H1 (cell line): ENCODE measurements around the gene ZNF423. TPM values are rescaled to one million over a fixed set of nuclear protein-coding genes. Genes with fewer than 3 reads are reported as not detected.

Experiments
- CHD7 ChIP-seq: fragments of 300-600 bp; sonication (generic); IDR thresholded peaks from 2 replicates; pipeline ENCODE4 v1.7.1; 2012; ENCODE audit warnings: low read length, moderate library complexity, mild to moderate bottlenecking, inconsistent platforms; ENCODE audit not compliant: insufficient replicate concordance
- KDM4A ChIP-seq: IDR thresholded peaks from one replicate; pipeline ENCODE4 v1.7.1; 2012; ENCODE audit warnings: low read depth, mild to moderate bottlenecking, moderate library complexity, low read length, inconsistent platforms; ENCODE audit not compliant: severe bottlenecking
- KDM5A ChIP-seq: fragments of 200-600 bp; IDR thresholded peaks from 2 replicates; pipeline ENCODE4 v1.7.1; 2012; ENCODE audit warnings: mild to moderate bottlenecking, low read length, inconsistent platforms, mixed read lengths
- PHF8 ChIP-seq: fragments of 200-600 bp; sonication (generic); conservative IDR thresholded peaks from 2 replicates; pipeline ENCODE4 v1.7.1; 2012; ENCODE audit warnings: low read depth, mild to moderate bottlenecking, inconsistent platforms, low read length, moderate library complexity
- RAD21 ChIP-seq, 2 experiments: IDR thresholded peaks in 1 of 2; conservative IDR thresholded peaks in 1 of 2; 2 replicates each; pipeline ENCODE4 v1.6.1; 2011; ENCODE audit warnings: low read depth in 2 of 2, low read length in 2 of 2, improper control_type of control experiment in 1 of 2, inconsistent platforms in 1 of 2, mild to moderate bottlenecking in 1 of 2, moderate library complexity in 1 of 2
- polyA plus RNA-seq, 7 experiments: library from polyadenylated mRNA; depleted of rRNA in 3 of 7; stranded (reverse) in 5 of 7; unstranded in 2 of 7; fragments of >200 nt in 5 of 7; fragments of 200-250 nt in 2 of 7; gene quantifications; 1 replicate in 5 of 7; 2 replicates in 1 of 7; 4 replicates in 1 of 7; pipeline versions ENCODE4 v1.2.1 to v1.2.3, GENCODE V29; 2011 to 2013; ENCODE audit warnings: missing spikeins in 2 of 7, mixed read lengths in 2 of 7
- total RNA-seq: library from RNA; stranded (reverse); fragmentation: NEBNext Ultra II Directional; extraction: Animal tissue kit (Norgen Biotek cat#: 25700); gene quantifications from 2 replicates; pipeline ENCODE4 v1.2.1, GENCODE V29; 2021
- TF ChIP-seq, protein P1 (sequence below), 3 experiments: IDR thresholded peaks; 1 replicate in 2 of 3; 2 replicates in 1 of 3; pipeline versions ENCODE4 v1.5.1 to v1.6.1; 2011; ENCODE audit warnings: low read length in 3 of 3, mild to moderate bottlenecking in 3 of 3, inconsistent platforms in 2 of 3, low read depth in 1 of 3, moderate library complexity in 1 of 3; ENCODE audit not compliant: insufficient read depth in 1 of 3; ENCODE audit errors: control extremely low read depth in 1 of 3

The ZNF423 gene
- total and polyA plus RNA-seq, 2 of the 8 experiments (the other 6 are each of a cell fraction or from before 2014, with no cell fraction given) = 38.2 to 52.3 TPM

DNA sequence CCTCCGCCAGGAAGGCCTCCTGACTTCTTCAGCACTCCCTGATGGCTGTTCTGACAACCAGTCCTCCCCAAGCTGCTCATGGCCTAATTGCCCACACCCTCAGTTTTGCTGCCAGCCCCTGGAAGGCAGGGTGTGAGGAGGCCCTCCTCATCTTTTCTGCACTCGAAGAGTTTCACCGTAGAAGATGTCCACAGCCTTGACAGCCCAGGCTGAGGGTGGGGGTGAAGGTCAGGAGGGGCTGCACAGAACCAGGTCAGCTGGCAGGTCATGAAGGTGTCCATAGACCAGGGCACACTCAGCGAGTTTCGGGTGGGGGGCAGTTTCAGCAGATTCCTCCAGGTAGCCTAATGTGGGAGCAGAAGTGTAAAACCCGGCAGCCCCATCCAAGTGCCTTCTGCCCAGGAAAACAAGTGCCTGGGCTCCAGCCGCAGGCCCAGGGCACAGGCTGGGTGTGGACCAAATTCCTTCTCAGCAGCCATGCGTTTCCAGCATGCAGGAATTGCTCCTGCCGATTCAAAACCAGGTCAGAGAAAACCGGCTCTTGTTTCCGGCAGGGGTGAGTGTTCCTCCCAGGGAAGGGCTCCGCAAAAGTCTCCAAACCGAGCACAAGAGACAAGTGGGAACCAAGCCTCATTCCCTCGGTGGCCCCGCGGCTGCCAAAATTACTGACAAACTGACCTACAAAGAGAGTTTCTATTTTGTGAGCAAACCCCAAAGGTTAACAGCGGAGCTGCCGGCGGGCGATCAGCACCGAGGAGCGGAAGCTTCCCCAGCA, 253.5 kb downstream of the ZNF423 start (continued):
- no peak for TF ChIP-seq CHD7
- TF ChIP-seq PHF8 = no peak
- no peak for TF ChIP-seq KDM5A
- no peak for TF ChIP-seq RAD21 (IDR thresholded peaks at IDR 0.05 in 1 of 2, conservative IDR thresholded peaks at IDR 0.05 in 1 of 2; ENCODE audit: low read depth in 2 of 2, low read length in 2 of 2)
- no peak for TF ChIP-seq KDM4A
- TF ChIP-seq, protein P1, sequence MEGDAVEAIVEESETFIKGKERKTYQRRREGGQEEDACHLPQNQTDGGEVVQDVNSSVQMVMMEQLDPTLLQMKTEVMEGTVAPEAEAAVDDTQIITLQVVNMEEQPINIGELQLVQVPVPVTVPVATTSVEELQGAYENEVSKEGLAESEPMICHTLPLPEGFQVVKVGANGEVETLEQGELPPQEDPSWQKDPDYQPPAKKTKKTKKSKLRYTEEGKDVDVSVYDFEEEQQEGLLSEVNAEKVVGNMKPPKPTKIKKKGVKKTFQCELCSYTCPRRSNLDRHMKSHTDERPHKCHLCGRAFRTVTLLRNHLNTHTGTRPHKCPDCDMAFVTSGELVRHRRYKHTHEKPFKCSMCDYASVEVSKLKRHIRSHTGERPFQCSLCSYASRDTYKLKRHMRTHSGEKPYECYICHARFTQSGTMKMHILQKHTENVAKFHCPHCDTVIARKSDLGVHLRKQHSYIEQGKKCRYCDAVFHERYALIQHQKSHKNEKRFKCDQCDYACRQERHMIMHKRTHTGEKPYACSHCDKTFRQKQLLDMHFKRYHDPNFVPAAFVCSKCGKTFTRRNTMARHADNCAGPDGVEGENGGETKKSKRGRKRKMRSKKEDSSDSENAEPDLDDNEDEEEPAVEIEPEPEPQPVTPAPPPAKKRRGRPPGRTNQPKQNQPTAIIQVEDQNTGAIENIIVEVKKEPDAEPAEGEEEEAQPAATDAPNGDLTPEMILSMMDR (IDR thresholded peaks at IDR 0.05; ENCODE audit: control extremely low read depth in 1 of 3, insufficient read depth in 1 of 3, low read depth in 1 of 3, low read length in 3 of 3) = no peak
